Measurements from ENCODE around the gene PARS2. TPM values are rescaled to one million over a fixed set of nuclear protein-coding genes. Genes with fewer than 3 reads are reported as not detected.

The PARS2 gene
- total and polyA plus RNA-seq, 12 donors = 0.80 to 5.6 (median 4.1) TPM

DNA sequence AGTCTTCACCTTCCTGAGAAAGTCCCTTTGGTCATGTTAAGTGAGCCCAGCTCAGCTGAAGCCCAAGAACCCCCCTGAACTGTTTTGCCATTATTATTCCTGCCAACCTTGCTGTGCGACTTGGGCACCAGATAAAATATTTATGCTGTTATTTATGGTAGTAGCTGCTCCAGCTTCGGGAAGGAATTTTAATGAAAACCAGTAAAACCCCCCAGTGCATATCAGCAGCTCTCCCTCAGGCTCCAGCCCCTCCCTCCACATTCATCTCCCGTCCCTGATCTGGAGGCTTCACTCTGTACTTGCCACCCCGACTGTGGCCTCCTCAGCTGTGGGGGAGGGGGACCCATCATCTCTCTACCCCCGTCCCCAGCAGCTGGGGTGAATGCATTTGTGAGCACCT, 24.1 kb upstream of the PARS2 start:
- TF ChIP-seq CTCF (IDR thresholded peaks at IDR 0.05) = no peak
- Histone ChIP-seq H3K4me3 (no peak overlapping the region), H3K9me3 (peaks cover 0 to 12% (median 5%) of the 10 kb centered on the region in 11 donors), H3K27me3 (peaks cover 0 to 43% (median 15%) of the 10 kb centered on the region in 7 donors), H3K36me3 (no peaks in the 10 kb centered on the region), H3K4me1 (no peaks in the 10 kb centered on the region), H3K27ac (no peak overlapping the region)
- ATAC-seq = no peak
- intact Hi-C loops (cut with DNase I) = no loop called here
- WGBS, 2 donors = 32 to 41% methylated on average over 5 of the region's 5 CpGs
- no peak for DNase-seq

- H3K27me3 ChIP-seq = peaks cover 0 to 41% (median 9%) of the 10 kb centered on the region in 7 donors
- intact Hi-C loops (cut with DNase I) = no loop called here
- 85 to 90% methylated on average over 10 to 11 of the region's 11 CpGs for WGBS, 2 donors
- no peak overlapping the region for H3K4me3 ChIP-seq
- H3K27ac ChIP-seq = no peak overlapping the region
- no peak for DNase-seq
- ATAC-seq = no peak
- H3K36me3 ChIP-seq = no peaks in the 10 kb centered on the region
- peaks cover 0 to 10% (median 5%) of the 10 kb centered on the region in 11 donors for H3K9me3 ChIP-seq
- no peak for TF ChIP-seq CTCF (IDR thresholded peaks at IDR 0.05)
- H3K4me1 ChIP-seq = no peaks in the 10 kb centered on the region
Observed at GRCh38 chr1:54787604-54788003, 23.3 kb upstream of the PARS2 start.

GRCh38 chr1:54786778-54787177, 22.5 kb upstream of the PARS2 start:
- Histone ChIP-seq H3K4me3 (no peak overlapping the region), H3K36me3 (no peaks in the 10 kb centered on the region), H3K9me3 (peaks cover 0 to 2% (median under 1%) of the 10 kb centered on the region in 11 donors), H3K27me3 (peaks cover under 1 to 41% (median 15%) of the 10 kb centered on the region in 7 donors), H3K27ac (no peak overlapping the region), H3K4me1 (no peaks in the 10 kb centered on the region)
- TF ChIP-seq CTCF (IDR thresholded peaks at IDR 0.05) = no peak
- no peak for DNase-seq
- intact Hi-C loops (cut with DNase I) = no loop called here
- ATAC-seq = no peak
- 85 to 92% methylated on average over 8 of the region's 8 CpGs for WGBS, 2 donors

DNA sequence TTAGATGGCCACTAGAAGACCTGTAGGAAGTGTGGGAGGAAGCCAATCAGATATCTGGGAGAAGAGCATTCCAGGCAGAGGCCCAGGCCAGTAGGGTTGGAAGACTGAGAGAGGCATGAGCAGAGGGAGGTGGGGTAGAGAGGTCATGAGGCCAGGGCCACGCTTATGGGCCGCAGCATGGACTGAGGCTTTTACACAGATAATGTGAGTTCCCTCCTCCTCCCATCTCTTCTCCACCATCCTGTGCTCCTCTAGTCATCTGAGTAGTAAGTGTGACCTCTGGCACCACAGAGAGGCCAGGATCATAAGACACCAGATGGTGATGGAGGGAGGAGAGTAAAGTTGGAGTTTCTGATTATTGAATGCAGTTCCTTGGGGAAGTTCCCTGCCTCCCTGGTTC, 19.7 kb upstream of the PARS2 start:
- no peak for TF ChIP-seq CTCF (IDR thresholded peaks at IDR 0.05)
- no peak overlapping the region for H3K27ac ChIP-seq
- no peak overlapping the region for H3K4me3 ChIP-seq
- DNase-seq (no peak), ATAC-seq (no peak)
- peaks cover 4 to 57% (median 27%) of the 10 kb centered on the region in 7 donors for H3K27me3 ChIP-seq
- H3K9me3 ChIP-seq = no peaks in the 10 kb centered on the region
- 55 to 63% methylated on average over 2 of the region's 2 CpGs for WGBS, 2 donors
- peaks cover 0 to 7% (median 0%) of the 10 kb centered on the region in 9 donors for H3K4me1 ChIP-seq
- no peaks in the 10 kb centered on the region for H3K36me3 ChIP-seq
- intact Hi-C loops (cut with DNase I) = no loop called here

Data from heart right ventricle (tissue), 16 donors.